GM13977 (cell line): Measurements from ENCODE around the gene PNKD.

Experiments used
- DNase-seq: peaks from one replicate; pipeline ENCODE4 v3.0.0; 2012; ENCODE audit warnings: low spot score
- CTCF ChIP-seq: IDR thresholded peaks from 2 replicates; pipeline ENCODE4 v1.5.1; 2012; ENCODE audit warnings: mild to moderate bottlenecking, control low read depth; ENCODE audit not compliant: insufficient read depth; ENCODE audit errors: extremely low read depth, missing control alignments
- in situ Hi-C: fragments of 300-500 bp; cut with MboI; formaldehyde crosslinking; loops from one replicate; pipeline ENCODE4 v1.12.0; 2022; ENCODE audit warnings: low sequenced_read_pairs, low pct_unique_long_range_greater_than_20kb, mixed read lengths, inconsistent platforms; ENCODE audit not compliant: unreplicated experiment

PNKD gene

DNA sequence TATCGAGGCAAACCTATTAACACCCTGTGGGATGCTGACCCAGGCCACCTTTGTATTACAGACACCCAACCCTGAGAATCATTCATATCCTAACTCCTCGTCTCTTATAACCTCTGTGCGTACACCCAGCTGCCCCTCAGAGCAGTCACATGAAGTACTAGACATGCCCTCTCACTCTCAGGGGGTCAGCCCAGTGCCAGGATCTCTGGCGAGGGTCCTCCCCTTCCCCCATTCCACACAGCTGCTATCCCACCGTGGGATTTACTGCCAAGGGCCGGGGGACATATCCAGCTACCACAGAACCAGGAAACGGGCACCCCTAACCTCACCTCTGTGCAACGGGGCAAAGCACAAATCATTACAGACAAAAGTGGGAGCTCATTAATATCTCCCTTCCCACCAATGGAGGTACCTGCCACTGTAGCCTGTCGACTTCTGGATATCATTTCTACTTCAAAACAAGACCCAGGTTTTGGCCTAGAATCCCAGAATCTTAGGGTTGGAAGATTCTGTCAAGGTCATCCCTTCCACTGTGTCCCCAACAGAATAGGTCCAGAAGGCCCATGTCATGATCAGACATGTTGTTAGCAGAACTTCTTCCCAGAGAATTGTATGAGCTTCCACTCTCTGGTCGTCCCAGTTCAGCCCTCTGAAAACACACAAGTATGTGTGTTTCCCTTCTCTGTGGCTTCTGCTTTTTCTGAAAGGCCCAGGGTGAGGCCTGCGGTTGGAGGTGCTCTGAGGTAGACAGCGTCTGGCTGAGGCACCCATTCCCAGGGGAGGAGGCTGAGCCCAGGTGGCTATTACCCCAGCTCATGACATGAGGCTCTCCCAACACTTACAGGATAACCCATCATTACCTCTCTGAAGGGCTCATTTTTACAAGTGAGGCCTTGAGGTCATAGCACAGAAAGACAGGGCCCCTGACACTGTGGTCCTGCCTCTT, 20.3 kb downstream of the PNKD start:
- DNase-seq = peak; percentile 73
- in situ Hi-C loops = loop anchor here (25.0 kb wide), 1 partner anchor 372 kb away; the partner anchor contains the start of genes BCS1L, RNF25, STK36 and ZNF142
- no peak for TF ChIP-seq CTCF

- in situ Hi-C loops = loop anchor here (25.0 kb wide), 1 partner anchor 371 kb away; the partner anchor contains the start of genes BCS1L, RNF25, STK36 and ZNF142
- DNase-seq = no peak
- no peak for TF ChIP-seq CTCF
These were observed 21.2 kb downstream of the PNKD start for GRCh38 chr2:218291318-218292047.

DNA sequence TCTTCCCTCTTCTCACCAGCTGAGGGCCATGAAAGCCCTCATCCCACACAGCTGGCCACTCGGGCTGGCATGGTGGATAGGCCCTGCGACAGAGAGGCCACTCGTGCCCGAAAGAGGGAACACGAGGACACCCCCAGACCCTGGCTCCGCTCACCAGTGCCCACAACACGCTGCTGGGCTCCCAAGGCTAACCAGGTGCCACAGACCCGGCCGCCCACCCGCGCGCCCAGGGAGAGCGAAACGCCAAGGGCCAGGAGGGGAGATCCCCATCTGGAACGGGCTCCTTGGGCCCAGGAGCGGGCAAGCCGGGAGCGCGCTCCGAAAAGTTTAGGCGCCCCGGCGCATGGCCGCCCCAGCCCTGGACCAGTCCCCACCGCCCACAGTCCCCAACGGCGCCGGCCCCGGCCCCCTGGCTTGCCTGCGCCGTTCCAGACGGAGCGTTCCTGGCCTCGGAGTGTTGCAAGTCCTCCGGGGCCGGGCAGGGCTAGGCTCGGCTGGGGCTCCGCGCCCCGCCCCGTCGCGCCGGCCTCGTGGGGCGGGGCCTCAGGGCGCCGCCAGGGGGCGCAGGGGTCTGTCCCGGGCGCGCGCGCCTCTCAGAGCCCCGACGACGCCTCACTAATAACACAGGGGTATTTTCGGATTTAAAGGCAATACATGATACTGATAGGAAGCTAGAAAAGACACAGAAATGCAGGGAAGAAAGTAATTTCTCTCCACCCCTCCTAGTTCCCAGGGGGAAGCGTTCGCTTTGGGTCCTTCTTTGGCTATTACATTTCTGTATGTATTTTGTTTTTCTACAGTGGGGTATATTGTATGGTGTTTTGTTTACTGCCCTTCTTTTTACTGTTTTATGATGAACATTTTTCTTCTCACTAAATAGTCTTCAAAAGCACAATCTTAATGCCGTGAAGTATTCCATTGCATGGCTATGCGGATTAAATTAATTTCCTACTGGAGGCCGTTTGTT, 22.0 kb downstream of the PNKD start, which contains the start of gene TMBIM1:
TSS of gene TMBIM1 (minus strand) at position 456 of the 967 bp plus-strand sequence. CDS start 10,362 bp downstream, outside the sequence.
- peak; percentile 93 for TF ChIP-seq CTCF
- DNase-seq = peak; percentile 94
- in situ Hi-C loops = loop anchor here (25.0 kb wide), 1 partner anchor 370 kb away; the partner anchor contains the start of genes BCS1L, RNF25, STK36 and ZNF142

DNA sequence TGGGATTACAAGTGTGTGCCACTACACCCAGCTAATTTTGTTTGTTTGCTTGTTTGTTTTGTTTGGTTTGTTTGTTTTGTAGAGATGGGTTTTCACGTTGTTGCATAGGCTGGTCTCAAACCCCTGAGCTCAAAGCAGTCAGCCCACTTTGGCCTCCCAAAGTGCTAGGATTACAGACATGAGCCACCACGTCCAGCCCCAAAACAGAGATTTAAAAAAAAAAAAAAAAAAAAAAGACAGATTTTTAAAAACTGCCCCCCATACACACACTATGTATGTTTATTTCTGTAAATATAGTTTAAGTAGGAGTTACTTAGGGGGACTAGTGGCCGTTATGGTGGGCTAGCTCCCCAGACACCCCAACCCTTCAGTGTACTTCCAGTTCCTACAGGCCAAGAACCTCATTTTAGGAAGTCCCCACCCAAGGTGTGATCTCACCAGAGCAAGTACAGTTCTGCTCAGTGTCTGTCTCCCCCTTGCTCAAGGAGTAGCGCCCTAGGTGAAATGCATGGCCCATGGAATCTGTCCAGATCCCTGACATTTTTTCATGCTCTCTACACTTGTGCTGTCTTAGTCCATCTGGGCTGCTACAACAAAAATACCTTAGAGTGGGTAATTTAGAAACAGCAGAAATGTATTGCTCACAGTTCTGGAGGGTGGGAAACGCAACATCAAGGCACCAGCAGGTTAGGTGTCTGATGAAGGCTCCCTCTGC, 23.6 kb downstream of the PNKD start:
- in situ Hi-C loops = loop anchor here (25.0 kb wide), 1 partner anchor 368 kb away; the partner anchor contains the start of genes BCS1L, RNF25, STK36 and ZNF142
- no peak for TF ChIP-seq CTCF
- DNase-seq = no peak

DNA sequence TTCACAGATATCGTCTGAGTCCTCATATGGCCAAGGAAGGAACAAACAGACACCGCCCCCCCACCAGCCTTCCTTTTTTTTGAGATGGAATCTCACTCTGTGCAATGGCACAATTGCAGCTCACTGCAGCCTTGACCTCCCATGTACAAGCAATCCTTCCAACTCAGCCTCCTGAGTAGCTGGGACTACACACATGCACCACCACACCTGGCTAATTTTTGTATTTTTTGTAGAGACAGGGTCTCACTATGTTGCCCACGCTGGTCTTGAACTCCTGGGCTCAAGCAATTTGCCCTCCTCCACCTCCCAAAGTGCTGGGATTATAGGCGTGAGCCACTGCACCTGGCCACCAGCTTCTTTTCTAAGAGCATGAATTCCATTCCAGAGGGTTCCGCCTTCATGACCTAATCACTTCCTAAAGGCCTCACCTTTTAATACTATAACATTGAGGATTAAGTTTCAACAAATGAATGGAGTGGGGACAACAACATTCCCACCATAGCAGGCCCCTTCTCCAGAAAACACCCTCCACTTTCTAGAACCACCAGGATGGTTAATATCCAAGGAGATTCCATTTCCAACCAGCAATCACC, 24.2 kb downstream of the PNKD start:
- TF ChIP-seq CTCF = no peak
- DNase-seq = no peak
- in situ Hi-C loops = loop anchor here (25.0 kb wide), 1 partner anchor 368 kb away; the partner anchor contains the start of genes BCS1L, RNF25, STK36 and ZNF142
